Memory B cell (primary cell): ENCODE data around the gene SATB1.

Experiments
- ATAC-seq: fragments of 150-1000 bp; cut with Tn5 transposase; 2 replicates; pipeline ENCODE4 v1.10.0; 2021; ENCODE audit warnings: low read depth, mild to moderate bottlenecking, moderate library complexity
- DNase-seq, 2 donors: peaks; one replicate each; pipeline ENCODE4 v3.0.0; 2022; ENCODE audit warnings: low spot score in 2 of 2
- H3K27ac Mint-ChIP-seq: one replicate; pipeline ENCODE4 v1.8.0; 2022; ENCODE audit warnings: mild to moderate bottlenecking, moderate library complexity, mixed read lengths
- H3K27me3 Mint-ChIP-seq: one replicate; pipeline ENCODE4 v1.8.0; 2022; ENCODE audit warnings: mixed read lengths
- H3K36me3 Mint-ChIP-seq: one replicate; pipeline ENCODE4 v1.8.0; 2022; ENCODE audit warnings: mild to moderate bottlenecking, mixed read lengths
- H3K4me1 Mint-ChIP-seq: one replicate; pipeline ENCODE4 v1.8.0; 2022; ENCODE audit warnings: mixed read lengths
- H3K4me3 Mint-ChIP-seq: one replicate; pipeline ENCODE4 v1.8.0; 2022; ENCODE audit warnings: mild to moderate bottlenecking, moderate library complexity, mixed read lengths
- H3K9me3 Mint-ChIP-seq: one replicate; pipeline ENCODE4 v1.8.0; 2022; ENCODE audit warnings: mixed read lengths

SATB1 gene

GRCh38 chr3:18376682-18377081 is 48.5 kb downstream of the SATB1 start:
- Mint-ChIP-seq H3K4me3 (no peak overlapping the region), H3K36me3 (no peaks in the 10 kb centered on the region), H3K27me3 (peaks cover 1% of the 10 kb centered on the region), H3K4me1 (no peaks in the 10 kb centered on the region), H3K9me3 (no peaks in the 10 kb centered on the region), H3K27ac (no peak overlapping the region)
- DNase-seq (no peak), ATAC-seq (no peak)

DNA sequence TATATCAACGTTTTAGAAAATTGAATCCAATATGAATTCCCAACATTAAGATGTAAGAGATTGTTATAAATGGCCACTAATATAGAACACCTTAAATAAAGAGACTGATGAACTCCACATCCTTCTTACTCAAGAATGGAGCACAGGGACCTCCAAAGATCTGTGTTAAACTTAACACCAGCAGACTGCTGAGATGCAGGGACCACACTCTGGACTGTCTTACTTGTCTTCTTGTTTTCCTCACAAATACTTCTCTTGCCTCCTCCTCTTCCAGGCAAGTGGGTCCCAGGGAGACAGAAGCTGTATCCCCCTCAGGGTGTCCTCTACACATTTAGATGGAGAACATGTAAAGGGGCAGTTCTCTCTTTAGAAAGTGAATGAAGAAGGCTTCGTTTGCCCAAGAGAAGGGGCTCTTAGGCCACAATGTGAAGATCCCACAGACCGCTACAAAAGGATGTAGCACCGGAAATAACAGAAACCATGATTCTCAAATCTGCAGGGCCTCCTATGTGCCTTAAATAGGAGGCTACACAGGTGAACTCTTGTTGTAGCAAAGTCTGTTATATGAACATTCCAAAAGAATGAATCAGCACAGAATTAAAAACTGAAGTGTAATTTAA is 52.2 kb downstream of the SATB1 start:
- Mint-ChIP-seq H3K9me3 (no peaks in the 10 kb centered on the region), H3K4me3 (no peak overlapping the region), H3K4me1 (no peaks in the 10 kb centered on the region), H3K27ac (no peak overlapping the region), H3K27me3 (peaks cover 3% of the 10 kb centered on the region), H3K36me3 (no peaks in the 10 kb centered on the region)
- ATAC-seq (no peak), DNase-seq (no peak)

DNA sequence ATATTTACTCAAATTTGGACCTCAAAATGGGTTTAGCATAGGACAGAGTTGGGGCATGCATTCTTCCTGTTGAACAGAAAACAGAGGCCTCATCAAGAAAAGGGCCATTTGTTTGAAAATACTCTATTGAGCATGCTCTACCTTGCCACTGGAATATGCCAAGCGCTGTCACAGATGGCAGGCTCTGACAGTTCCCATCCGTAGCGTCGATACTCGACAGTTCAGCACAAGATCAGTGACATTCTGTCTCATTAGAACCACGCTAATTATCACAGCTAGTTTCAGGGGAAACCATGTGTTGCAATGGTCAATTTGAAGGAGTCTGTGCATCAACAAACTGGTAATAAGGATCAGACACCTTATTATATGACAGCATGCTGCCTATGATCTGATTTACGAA is 54.5 kb downstream of the SATB1 start:
- Mint-ChIP-seq H3K27ac (no peak overlapping the region), H3K36me3 (peaks cover 1% of the 10 kb centered on the region), H3K4me3 (no peak overlapping the region)

DNA sequence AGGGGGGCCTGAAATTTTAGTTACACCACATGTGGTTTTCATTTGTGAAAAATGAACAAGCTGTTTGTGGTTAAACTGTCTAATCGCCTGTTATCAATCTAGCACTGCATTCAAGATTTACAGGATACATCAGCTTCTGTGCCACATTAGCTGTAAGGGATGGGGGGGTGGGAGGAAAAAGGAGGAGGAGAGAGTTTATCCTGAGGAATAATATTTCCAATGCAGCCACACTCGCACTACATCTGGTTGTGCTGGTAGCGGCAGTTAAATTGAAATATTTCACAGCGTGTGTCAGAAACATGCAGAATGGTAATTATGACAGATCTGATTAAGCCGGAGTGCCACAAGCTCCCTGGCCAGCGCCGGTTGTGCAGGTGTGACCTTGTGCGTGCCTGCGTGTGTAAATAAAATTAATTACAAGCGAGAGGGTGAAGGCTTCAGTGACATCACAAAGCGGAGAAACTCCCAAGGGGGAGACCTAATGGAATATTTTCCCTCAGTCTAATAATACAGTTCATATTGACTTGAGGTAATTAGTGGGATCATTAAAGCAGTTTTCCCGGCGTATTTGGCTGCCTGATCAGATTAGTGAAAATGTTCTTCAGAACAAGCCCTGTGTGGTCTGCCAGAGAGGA is 55.5 kb downstream of the SATB1 start:
- no peak for ATAC-seq
- H3K4me3 Mint-ChIP-seq, result no peak overlapping the region
- no peaks in the 10 kb centered on the region for H3K4me1 Mint-ChIP-seq
- H3K27ac Mint-ChIP-seq, result no peak overlapping the region
- H3K9me3 Mint-ChIP-seq, result no peaks in the 10 kb centered on the region
- peaks cover 1% of the 10 kb centered on the region for H3K36me3 Mint-ChIP-seq
- no peak for DNase-seq
- H3K27me3 Mint-ChIP-seq, result peaks cover 3% of the 10 kb centered on the region

More for the DNA sequence above, 54.5 kb downstream of the SATB1 start:
- no peaks in the 10 kb centered on the region for H3K4me1 Mint-ChIP-seq
- peaks cover 3% of the 10 kb centered on the region for H3K27me3 Mint-ChIP-seq
- DNase-seq (no peak), ATAC-seq (no peak)
- H3K9me3 Mint-ChIP-seq, result no peaks in the 10 kb centered on the region

DNA sequence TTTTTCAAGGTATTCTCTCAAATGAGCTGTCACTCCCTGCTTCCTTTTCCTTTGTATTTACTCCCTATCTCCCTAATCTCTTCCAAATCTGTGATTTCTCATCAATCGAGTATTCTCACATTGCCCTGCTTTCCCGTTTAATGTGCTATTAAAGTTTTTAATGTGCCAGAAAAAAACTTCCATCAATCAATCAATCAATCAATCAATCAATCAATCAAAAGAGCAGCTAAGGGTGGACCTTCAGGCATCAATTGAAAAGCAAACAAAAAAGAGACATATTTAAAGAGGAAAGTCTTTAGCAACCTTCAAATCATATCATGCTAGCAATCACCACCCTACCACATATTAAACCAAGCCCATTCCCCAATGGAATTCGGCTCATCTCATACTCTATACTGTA is 58.9 kb downstream of the SATB1 start:
- Mint-ChIP-seq H3K9me3 (no peaks in the 10 kb centered on the region), H3K36me3 (peaks cover 1% of the 10 kb centered on the region), H3K4me1 (no peaks in the 10 kb centered on the region), H3K27ac (no peak overlapping the region), H3K4me3 (no peak overlapping the region), H3K27me3 (peaks cover 3% of the 10 kb centered on the region)
- DNase-seq (no peak), ATAC-seq (no peak)

DNA sequence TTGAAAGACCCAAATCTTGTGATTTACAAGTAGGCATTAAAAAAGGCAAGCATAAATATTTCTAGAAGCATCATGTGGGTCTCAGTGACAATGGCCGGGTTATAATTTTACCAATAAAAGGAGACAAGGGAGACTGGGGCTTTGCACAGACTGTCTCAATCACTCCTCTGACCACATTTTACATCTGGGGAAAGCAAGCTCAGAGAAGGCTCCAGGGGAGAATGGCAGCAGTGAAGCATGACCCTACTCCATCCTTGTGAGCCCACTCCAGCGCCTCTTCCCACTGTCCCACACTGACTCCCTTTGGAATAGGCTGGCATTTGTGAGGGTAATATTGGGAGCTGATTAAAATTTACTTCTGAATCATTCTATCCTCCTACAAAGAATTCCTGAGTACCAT is 61.8 kb downstream of the SATB1 start:
- Mint-ChIP-seq H3K9me3 (no peaks in the 10 kb centered on the region), H3K27ac (no peak overlapping the region), H3K4me1 (no peaks in the 10 kb centered on the region), H3K27me3 (peaks cover 1% of the 10 kb centered on the region), H3K36me3 (peaks cover 1% of the 10 kb centered on the region), H3K4me3 (no peak overlapping the region)
- DNase-seq (no peak), ATAC-seq (no peak)

DNA sequence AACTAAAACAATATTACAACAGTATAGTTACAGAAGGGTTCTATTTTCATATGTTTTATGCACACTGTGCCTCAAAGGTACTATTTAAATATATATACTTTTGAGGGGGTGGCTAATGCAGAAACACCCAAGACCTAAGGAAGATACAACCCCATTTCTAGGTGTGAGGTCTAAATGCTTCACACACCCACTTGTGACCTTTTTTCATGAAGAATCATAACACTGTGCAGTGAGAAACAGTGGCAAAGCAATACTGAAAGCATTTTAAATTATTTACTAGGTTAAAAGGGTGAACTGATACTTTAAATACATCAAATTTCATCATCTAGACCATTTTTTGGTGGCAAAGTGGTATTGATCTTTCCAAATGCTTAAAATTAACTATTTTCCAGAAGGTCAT is 67.4 kb downstream of the SATB1 start:
- no peak overlapping the region for H3K4me3 Mint-ChIP-seq
- H3K27ac Mint-ChIP-seq, result no peak overlapping the region
- no peaks in the 10 kb centered on the region for H3K9me3 Mint-ChIP-seq
- H3K4me1 Mint-ChIP-seq, result no peaks in the 10 kb centered on the region
- ATAC-seq (no peak), DNase-seq (no peak)
- no peaks in the 10 kb centered on the region for H3K36me3 Mint-ChIP-seq
- no peaks in the 10 kb centered on the region for H3K27me3 Mint-ChIP-seq

DNA sequence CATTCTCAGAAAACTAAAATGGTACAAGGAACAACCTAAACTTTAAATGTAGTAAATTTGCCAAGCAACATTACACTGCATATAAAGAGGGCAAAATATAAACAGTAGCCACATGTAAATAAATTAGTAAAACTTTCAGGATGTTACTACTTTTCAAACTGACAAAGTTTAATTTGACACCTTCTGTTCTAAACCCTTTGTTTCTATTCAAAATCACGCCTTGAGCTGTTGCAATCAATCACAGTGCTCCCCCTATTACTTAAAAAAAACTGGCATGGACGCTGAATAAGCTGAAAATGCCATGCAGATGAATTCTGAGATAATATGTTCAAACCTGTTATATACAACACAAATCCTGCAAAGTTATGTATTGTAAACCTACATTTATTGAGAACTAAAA is 69.3 kb downstream of the SATB1 start:
- Mint-ChIP-seq H3K9me3 (no peaks in the 10 kb centered on the region), H3K36me3 (no peaks in the 10 kb centered on the region), H3K27me3 (no peaks in the 10 kb centered on the region), H3K27ac (no peak overlapping the region), H3K4me3 (no peak overlapping the region), H3K4me1 (no peaks in the 10 kb centered on the region)
- DNase-seq, result no peak
- no peak for ATAC-seq

DNA sequence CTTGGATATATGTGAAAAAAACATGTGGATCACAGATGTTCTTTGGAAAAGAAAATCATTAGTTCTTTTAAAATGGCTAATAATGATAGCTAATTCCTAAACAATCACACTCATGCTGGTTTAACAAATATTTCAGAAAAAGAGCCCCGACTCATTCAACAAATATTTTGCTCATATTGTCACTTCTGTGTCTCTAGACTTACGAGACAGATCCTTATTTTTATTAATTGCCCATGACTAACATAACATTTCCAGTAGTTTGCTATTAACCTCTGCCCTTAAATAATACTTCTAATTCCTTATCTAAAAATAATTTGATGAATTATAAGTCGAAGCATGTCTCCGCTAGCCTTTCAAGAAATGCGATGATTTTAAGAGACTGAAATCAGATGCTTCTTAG is 70.4 kb downstream of the SATB1 start:
- H3K4me3 Mint-ChIP-seq, result no peak overlapping the region
- no peak for ATAC-seq
- no peak overlapping the region for H3K27ac Mint-ChIP-seq
- H3K4me1 Mint-ChIP-seq, result no peaks in the 10 kb centered on the region
- DNase-seq, result no peak
- no peaks in the 10 kb centered on the region for H3K9me3 Mint-ChIP-seq
- peaks cover 2% of the 10 kb centered on the region for H3K36me3 Mint-ChIP-seq
- no peaks in the 10 kb centered on the region for H3K27me3 Mint-ChIP-seq

DNA sequence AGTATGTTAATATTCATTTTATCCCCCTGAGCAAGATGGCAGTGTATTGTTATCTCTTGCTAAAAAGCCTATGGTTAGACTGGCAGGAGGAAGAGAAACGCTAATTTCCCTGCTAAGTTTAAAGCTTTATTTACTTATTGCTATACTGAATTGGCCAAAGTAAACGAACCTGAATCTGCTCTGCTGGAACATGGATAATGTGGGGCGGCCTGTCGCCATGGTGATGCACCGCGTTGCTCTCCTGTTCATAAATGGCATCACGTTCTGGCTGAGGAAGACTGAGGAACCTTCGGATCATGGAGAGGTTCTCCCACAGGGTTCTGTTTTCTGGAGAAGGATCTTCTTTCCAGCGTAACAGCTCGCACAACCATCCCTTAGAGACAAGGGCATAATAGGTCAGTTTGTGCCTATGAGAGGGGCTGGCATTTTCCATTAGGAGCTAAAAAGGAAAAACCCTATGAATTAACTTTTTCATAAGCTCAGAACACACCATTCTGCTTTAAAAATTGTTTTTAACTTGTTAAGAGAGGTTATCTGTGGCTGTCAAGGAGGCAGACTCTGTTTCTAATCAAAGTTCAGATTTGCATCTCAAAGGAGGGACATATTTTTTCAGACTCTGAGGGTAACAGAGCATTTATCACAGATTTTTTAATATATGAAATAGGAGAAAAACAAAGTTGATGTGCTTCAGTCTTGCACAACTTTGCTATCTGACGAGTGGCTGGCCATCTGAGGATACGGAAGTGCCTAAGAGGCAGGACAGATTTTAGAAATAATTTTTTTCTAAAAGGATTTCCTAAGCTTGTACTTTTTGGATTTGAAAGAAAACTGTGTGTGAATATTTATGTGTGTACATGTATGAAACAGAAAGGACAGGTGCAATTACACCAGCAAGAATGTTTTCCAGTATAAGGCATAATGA is 73.1 kb downstream of the SATB1 start:
- ATAC-seq, result no peak

GRCh38 chr3:18351069-18351628 is 74.0 kb downstream of the SATB1 start:
- ATAC-seq (no peak), DNase-seq (no peak)
- no peaks in the 10 kb centered on the region for H3K27me3 Mint-ChIP-seq
- H3K36me3 Mint-ChIP-seq, result peaks cover 4% of the 10 kb centered on the region
- H3K4me1 Mint-ChIP-seq, result no peaks in the 10 kb centered on the region
- H3K9me3 Mint-ChIP-seq, result no peaks in the 10 kb centered on the region
- no peak overlapping the region for H3K27ac Mint-ChIP-seq
- no peak overlapping the region for H3K4me3 Mint-ChIP-seq

More for the DNA sequence above, 73.1 kb downstream of the SATB1 start:
- no peak for DNase-seq
- no peak overlapping the region for H3K27ac Mint-ChIP-seq
- H3K36me3 Mint-ChIP-seq, result peaks cover 4% of the 10 kb centered on the region
- H3K4me3 Mint-ChIP-seq, result no peak overlapping the region
- H3K4me1 Mint-ChIP-seq, result no peaks in the 10 kb centered on the region
- no peaks in the 10 kb centered on the region for H3K9me3 Mint-ChIP-seq
- no peaks in the 10 kb centered on the region for H3K27me3 Mint-ChIP-seq

- ATAC-seq (no peak), DNase-seq (no peak)
- Mint-ChIP-seq H3K27me3 (no peaks in the 10 kb centered on the region), H3K9me3 (no peaks in the 10 kb centered on the region), H3K4me1 (no peaks in the 10 kb centered on the region), H3K4me3 (no peak overlapping the region), H3K36me3 (peaks cover 4% of the 10 kb centered on the region), H3K27ac (no peak overlapping the region)
Measured at GRCh38 chr3:18349197-18349798, 75.8 kb downstream of the SATB1 start.

DNA sequence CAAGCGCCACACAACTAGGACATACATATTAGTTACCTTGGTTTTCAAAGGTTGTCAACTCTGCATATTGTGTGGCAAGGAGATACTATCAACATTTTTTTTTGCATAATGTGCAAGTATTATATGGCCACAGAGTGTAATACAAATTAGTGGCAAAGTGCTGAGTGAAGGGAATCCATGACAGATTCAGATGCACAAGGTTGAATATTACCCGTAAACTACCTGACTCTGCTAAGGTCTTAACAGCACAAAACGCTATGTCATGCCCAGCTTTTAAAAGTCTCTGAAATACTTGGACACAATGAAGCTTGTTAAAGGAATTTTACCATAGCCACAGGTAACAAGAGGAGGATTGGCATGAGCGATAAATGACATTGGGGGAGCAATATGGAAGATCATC is 79.0 kb downstream of the SATB1 start:
- ATAC-seq (no peak), DNase-seq (no peak)
- no peak overlapping the region for H3K27ac Mint-ChIP-seq

DNA sequence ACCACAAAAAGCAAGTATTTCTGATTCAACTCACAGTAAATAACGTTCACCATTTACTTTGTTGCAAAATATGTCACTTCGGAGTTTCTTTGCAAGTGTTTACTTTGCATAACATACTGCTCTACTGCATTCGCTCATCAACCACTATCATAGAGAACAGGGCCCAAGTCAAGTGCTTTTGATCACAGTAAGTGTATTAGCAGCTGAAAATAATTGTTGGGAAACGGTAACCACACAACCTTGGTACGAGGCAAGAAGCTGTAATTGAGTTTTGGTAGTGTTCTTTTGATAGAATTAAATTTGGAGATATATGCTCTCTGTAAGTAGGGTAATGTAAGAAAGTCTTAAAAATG is 80.1 kb downstream of the SATB1 start:
- no peak for ATAC-seq
- H3K27me3 Mint-ChIP-seq, result no peaks in the 10 kb centered on the region
- no peak overlapping the region for H3K27ac Mint-ChIP-seq
- no peak overlapping the region for H3K4me3 Mint-ChIP-seq
- DNase-seq, result no peak
- H3K36me3 Mint-ChIP-seq, result peaks cover 4% of the 10 kb centered on the region
- H3K9me3 Mint-ChIP-seq, result no peaks in the 10 kb centered on the region
- H3K4me1 Mint-ChIP-seq, result no peaks in the 10 kb centered on the region

More for the DNA sequence above, 79.0 kb downstream of the SATB1 start:
- Mint-ChIP-seq H3K4me3 (no peak overlapping the region), H3K27me3 (no peaks in the 10 kb centered on the region), H3K9me3 (no peaks in the 10 kb centered on the region), H3K36me3 (peaks cover 4% of the 10 kb centered on the region), H3K4me1 (no peaks in the 10 kb centered on the region)
